SU-DHL-6 (cell line): ENCODE data around the gene CBLN2.

Experiments used
- H2AFZ ChIP-seq: fragments of 200-600 bp; sonication (generic); 2 replicates; pipeline ENCODE4 v1.6.1; 2014; ENCODE audit warnings: low read depth, mild to moderate bottlenecking, moderate library complexity, mixed read lengths, antibody characterized with exemption, low read length; ENCODE audit not compliant: severe bottlenecking
- H3F3A ChIP-seq: fragments of 200-600 bp; shearing (Covaris generic); 2 replicates; pipeline ENCODE4 v1.6.0; 2016; ENCODE audit warnings: antibody characterized with exemption, mild to moderate bottlenecking; ENCODE audit not compliant: insufficient read depth
- H3K27ac ChIP-seq: fragments of 200-600 bp; sonication (generic); 2 replicates; pipeline ENCODE4 v1.5.1; 2016; ENCODE audit warnings: low read depth, mild to moderate bottlenecking, low read length, moderate library complexity, mixed read lengths
- H3K27me3 ChIP-seq: fragments of 200-600 bp; sonication (generic), shearing (Covaris generic); 2 replicates; pipeline ENCODE4 v1.6.0; 2014; ENCODE audit warnings: mild to moderate bottlenecking, low read length
- H3K36me3 ChIP-seq: fragments of 200-600 bp; sonication (generic); 2 replicates; pipeline ENCODE4 v1.6.1; 2014; ENCODE audit warnings: mild to moderate bottlenecking, low read length, mixed read lengths
- H3K4me2 ChIP-seq: fragments of 300-600, 200-600 bp; shearing (Covaris generic), sonication (generic); 2 replicates; pipeline ENCODE4 v1.6.0; 2014; ENCODE audit warnings: low read length, low read depth, mild to moderate bottlenecking; ENCODE audit not compliant: poor library complexity, severe bottlenecking
- H3K4me3 ChIP-seq: fragments of 200-600 bp; sonication (generic); 2 replicates; pipeline ENCODE4 v1.5.1; 2014; ENCODE audit warnings: antibody characterized with exemption, low read length, mild to moderate bottlenecking, mixed read lengths; ENCODE audit not compliant: insufficient read depth, poor library complexity, severe bottlenecking
- H3K79me2 ChIP-seq: fragments of 200-600 bp; sonication (generic); 2 replicates; pipeline ENCODE4 v1.6.1; 2014; ENCODE audit warnings: mild to moderate bottlenecking, low read length, moderate library complexity; ENCODE audit not compliant: insufficient read depth
- H3K9ac ChIP-seq: fragments of 200-600 bp; sonication (generic); 2 replicates; pipeline ENCODE4 v1.7.0; 2014; ENCODE audit warnings: mild to moderate bottlenecking, low read length
- H3K9me2 ChIP-seq: fragments of 200-600 bp; sonication (generic); replicated peaks from 2 replicates; pipeline ENCODE4 v1.6.1; 2014; ENCODE audit warnings: low read length; ENCODE audit not compliant: insufficient read depth
- H3K9me3 ChIP-seq: fragments of 200-600 bp; sonication (generic); 2 replicates; pipeline ENCODE4 v1.6.1; 2014; ENCODE audit warnings: low read length, mixed read lengths; ENCODE audit not compliant: insufficient read depth
- H4K20me1 ChIP-seq: fragments of 200-600 bp; sonication (generic); 2 replicates; pipeline ENCODE4 v1.6.1; 2014; ENCODE audit warnings: low read depth, mild to moderate bottlenecking, antibody characterized with exemption, low read length, moderate library complexity, mixed read lengths
- CTCF ChIP-seq: fragments of 200-600 bp; sonication (generic); IDR thresholded peaks from one replicate; pipeline ENCODE4 v1.5.1; 2017; ENCODE audit warnings: antibody characterized with exemption, mild to moderate bottlenecking, low read length, moderate library complexity; ENCODE audit not compliant: insufficient read depth, poor library complexity, severe bottlenecking
- EZH2phosphoT487 ChIP-seq: fragments of 200-600 bp; sonication (generic), shearing (Covaris generic); conservative IDR thresholded peaks from 2 replicates; pipeline ENCODE4 v1.6.1; 2018; ENCODE audit warnings: mild to moderate bottlenecking, antibody characterized with exemption, low read length, moderate library complexity, mixed read lengths

CBLN2 gene

GRCh38 chr18:72581976-72582375, 37.8 kb upstream of the CBLN2 start:
- no peaks in the 10 kb centered on the region for H3F3A ChIP-seq
- H3K4me2 ChIP-seq: no peak overlapping the region
- no peak overlapping the region for H3K4me3 ChIP-seq
- peaks cover 5% of the 10 kb centered on the region; the same call in 1 of the 2 replicates for H3K9me3 ChIP-seq
- no peaks in the 10 kb centered on the region for H3K36me3 ChIP-seq
- H3K9ac ChIP-seq: no peak overlapping the region
- no peaks in the 10 kb centered on the region for H4K20me1 ChIP-seq
- TF ChIP-seq EZH2phosphoT487 (no peak), CTCF (no peak)
- no peak overlapping the region for H2AFZ ChIP-seq
- H3K27me3 ChIP-seq: no peaks in the 10 kb centered on the region
- H3K27ac ChIP-seq: no peak overlapping the region
- no peaks in the 10 kb centered on the region for H3K9me2 ChIP-seq
- H3K79me2 ChIP-seq: no peaks in the 10 kb centered on the region

- Histone ChIP-seq H4K20me1 (no peaks in the 10 kb centered on the region), H3K79me2 (no peaks in the 10 kb centered on the region), H3K4me3 (no peak overlapping the region), H3K9me3 (no peaks in the 10 kb centered on the region), H3K9ac (no peak overlapping the region), H3K27ac (no peak overlapping the region), H3K4me2 (no peak overlapping the region), H3F3A (no peaks in the 10 kb centered on the region), H3K36me3 (no peaks in the 10 kb centered on the region), H3K27me3 (no peaks in the 10 kb centered on the region), H2AFZ (no peak overlapping the region), H3K9me2 (no peaks in the 10 kb centered on the region)
- TF ChIP-seq EZH2phosphoT487 (no peak), CTCF (no peak)
Measured at GRCh38 chr18:72572896-72573295, 28.8 kb upstream of the CBLN2 start.

GRCh38 chr18:72566290-72566689, 22.1 kb upstream of the CBLN2 start:
- Histone ChIP-seq H4K20me1 (no peaks in the 10 kb centered on the region), H2AFZ (no peak overlapping the region), H3K4me3 (no peak overlapping the region), H3K36me3 (no peaks in the 10 kb centered on the region), H3K27ac (no peak overlapping the region), H3K27me3 (no peaks in the 10 kb centered on the region), H3K9ac (no peak overlapping the region), H3K4me2 (no peak overlapping the region), H3K79me2 (no peaks in the 10 kb centered on the region), H3F3A (no peaks in the 10 kb centered on the region), H3K9me2 (no peaks in the 10 kb centered on the region), H3K9me3 (no peaks in the 10 kb centered on the region)
- TF ChIP-seq CTCF (no peak), EZH2phosphoT487 (no peak)
